ENCODE measurements around the gene FAM228B.

- no peak for TF ChIP-seq CTCF (IDR thresholded peaks at IDR 0.05; ENCODE audit: low read depth, low read length)
- TF ChIP-seq MAX (IDR thresholded peaks at IDR 0.05; ENCODE audit: low read depth, low read length) = peak; percentile 17; the same call in 1 of the 2 replicates
Measured at GRCh38 chr2:24123195-24123921, at the start of gene FAM228B, which contains the start of gene PFN4.

All from NB4 (cell line).